Measurements from ENCODE around the gene CDK16.

CDK16 gene

DNA sequence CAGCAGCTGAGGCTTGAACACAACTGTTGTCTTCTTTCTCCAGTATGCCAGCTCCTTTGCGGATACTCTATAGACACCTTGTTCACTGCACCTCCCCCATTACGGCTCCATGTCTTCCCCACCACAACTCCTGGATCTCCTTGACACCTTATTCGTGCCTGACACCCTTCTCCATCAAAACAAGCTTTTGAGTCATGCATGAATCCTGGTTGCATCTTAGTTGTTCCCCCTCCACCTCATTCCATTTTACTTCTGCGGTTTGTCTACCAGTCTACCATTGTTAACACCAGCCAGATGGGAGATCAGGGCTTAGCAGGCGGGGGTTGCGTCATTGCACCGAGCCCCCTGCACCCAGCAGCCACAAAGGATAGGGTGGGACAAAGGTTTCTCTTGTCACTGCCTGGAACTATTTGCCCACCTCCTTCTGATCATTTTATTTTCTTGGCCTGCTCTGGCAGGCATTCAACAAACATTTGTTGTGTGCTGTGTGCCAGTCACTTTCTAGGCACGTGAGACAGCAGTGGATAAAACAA, 2.0 kb upstream of the CDK16 start:
- H3K27ac ChIP-seq: no peak overlapping the region
- no peaks in the 10 kb centered on the region for H3K9me3 ChIP-seq
- no peak for TF ChIP-seq Cebpa-rat (IDR thresholded peaks at IDR 0.05)
- H3K9ac ChIP-seq: no peak overlapping the region
- peaks cover 90% of the 10 kb centered on the region for H4K20me1 ChIP-seq
- H3K4me2 ChIP-seq: peak overlapping the region; percentile 80
- no peak overlapping the region for H3K4me3 ChIP-seq
- H3K27me3 ChIP-seq: 0 out of 2 replicates have a peak, but pooled peaks cover 3% of the 10 kb centered on the region
- peaks cover 62% of the 10 kb centered on the region for H3K36me3 ChIP-seq
- peaks cover 39% of the 10 kb centered on the region for H3K4me1 ChIP-seq

DNA sequence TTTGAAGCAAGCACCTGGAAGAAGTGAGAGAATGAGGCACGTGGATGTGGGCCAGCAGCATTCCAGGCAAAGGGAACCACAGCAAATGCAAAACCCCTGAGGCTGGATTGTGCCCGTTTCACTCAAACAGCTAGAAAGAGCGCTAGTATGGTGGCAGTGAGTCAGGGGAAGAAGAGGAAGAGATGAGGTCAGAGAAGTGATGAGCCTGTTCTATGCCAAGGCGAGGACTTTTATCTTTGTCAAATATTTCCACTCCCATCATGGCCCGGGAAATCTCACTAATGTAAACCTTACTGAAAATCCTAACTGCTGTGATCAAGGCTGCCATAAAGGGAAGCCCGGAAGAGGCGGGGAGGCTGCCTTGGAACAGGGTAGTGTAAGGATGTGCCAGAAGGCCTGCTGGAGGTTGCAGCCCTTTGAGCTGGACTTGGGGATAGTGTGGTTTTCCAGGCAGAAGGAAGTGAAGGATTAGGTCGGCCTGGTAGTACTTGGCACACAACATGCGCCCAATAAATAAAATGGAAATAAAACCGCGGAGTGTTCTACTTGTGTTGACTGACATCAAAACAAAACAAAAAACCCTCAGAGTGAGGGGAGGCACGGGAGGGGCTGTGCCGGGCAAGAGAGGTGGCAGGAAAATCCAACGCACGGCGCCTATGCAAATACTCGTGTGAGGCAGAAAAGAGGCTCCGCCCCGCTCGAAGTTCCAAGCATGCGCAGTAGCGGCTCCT, 1.2 kb upstream of the CDK16 start:
- no peak for TF ChIP-seq Cebpa-rat (IDR thresholded peaks at IDR 0.05)
- Histone ChIP-seq H3K4me1 (peaks cover 42% of the 10 kb centered on the region), H3K4me2 (peak overlapping the region; percentile 80), H3K9ac (peak overlapping the region; percentile 62), H3K36me3 (peaks cover 62% of the 10 kb centered on the region), H3K9me3 (no peaks in the 10 kb centered on the region), H4K20me1 (peaks cover 90% of the 10 kb centered on the region), H3K27me3 (0 out of 2 replicates have a peak, but pooled peaks cover 3% of the 10 kb centered on the region), H3K27ac (peak overlapping the region; percentile 30; the same call in 1 of the 2 replicates), H3K4me3 (peak overlapping the region; percentile 56)

DNA sequence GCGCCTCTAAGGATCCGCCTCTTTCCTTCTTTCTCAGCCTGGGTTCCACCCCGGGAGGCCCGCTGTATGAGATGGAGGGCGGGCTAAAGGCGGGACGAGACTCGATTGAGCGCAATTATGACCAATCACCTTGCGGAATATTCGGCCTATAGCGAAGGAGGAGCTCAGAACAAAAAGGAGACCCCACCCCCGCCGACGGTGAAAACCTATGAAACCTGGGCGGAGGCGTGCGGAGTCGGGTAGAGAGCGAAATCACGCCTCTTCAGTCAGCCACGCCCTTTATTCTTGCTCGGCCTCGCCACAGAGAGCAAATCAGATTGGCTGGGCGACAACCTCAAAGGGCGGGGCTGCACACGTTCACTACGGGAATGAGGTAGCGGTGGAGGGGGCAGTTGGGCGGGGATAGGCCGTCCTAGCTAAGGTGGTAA, 615 bp upstream of the CDK16 start:
- H3K27ac ChIP-seq: peak overlapping the region; percentile 99

DNA sequence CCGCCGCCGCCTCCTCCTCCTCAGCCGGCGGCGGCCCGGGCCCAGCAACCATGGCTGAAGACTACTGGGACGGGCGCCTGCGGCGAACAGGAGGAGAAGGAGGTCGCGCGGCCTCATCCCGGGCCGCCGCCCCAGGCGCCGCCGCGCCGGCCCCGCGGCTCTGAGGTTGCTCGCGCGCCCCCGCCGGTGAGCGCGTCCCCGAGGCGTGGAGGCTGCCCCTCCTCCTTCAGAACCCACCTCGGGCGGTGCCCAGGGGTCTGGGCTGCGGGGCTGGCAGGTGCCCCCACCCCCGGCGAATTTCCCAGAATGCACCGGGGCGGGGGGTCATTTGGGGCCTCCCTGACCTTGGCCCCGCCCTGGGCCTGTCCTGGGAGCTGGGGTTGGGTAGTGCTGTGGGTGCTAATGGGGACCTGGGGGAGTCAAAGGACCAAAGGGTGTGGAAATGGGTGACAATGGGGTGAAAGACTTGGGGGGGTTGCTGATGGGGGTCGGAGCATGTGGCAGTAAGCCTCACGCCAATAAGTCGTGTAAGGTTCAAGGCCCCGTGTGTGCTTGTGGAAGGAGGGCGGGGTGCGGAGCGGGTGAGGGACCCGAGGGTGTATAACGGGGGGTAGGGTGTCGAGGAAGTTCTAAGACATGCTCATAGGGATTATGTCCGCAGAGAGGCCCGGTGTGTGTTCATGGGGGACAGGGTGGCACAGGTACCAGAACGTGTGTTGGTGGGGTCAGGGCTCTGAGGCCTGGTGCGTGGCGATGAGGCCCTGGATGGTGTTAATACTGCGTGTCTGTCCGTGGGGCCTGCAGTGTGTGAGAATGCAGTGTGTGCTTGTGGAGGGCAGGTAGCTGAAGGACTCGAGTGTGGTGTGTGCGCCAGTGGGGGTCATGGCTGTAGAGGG, 687 bp downstream of the CDK16 start:
- Histone ChIP-seq H3K4me3 (peak overlapping the region; percentile 98), H4K20me1 (peaks cover 89% of the 10 kb centered on the region), H3K9me3 (no peaks in the 10 kb centered on the region), H3K27me3 (0 out of 2 replicates have a peak, but pooled peaks cover 8% of the 10 kb centered on the region), H3K9ac (peak overlapping the region; percentile 98), H3K36me3 (peaks cover 59% of the 10 kb centered on the region), H3K4me2 (peak overlapping the region; percentile 97), H3K27ac (peak overlapping the region; percentile 99), H3K4me1 (peaks cover 42% of the 10 kb centered on the region)
- TF ChIP-seq Cebpa-rat (IDR thresholded peaks at IDR 0.05): no peak

More for the DNA sequence above, 615 bp upstream of the CDK16 start:
- Histone ChIP-seq H3K27me3 (0 out of 2 replicates have a peak, but pooled peaks cover 3% of the 10 kb centered on the region), H3K9me3 (no peaks in the 10 kb centered on the region), H3K4me1 (peaks cover 42% of the 10 kb centered on the region), H3K36me3 (peaks cover 59% of the 10 kb centered on the region), H3K4me3 (peak overlapping the region; percentile 98), H3K9ac (peak overlapping the region; percentile 98), H4K20me1 (peaks cover 89% of the 10 kb centered on the region), H3K4me2 (peak overlapping the region; percentile 97)
- no peak for TF ChIP-seq Cebpa-rat (IDR thresholded peaks at IDR 0.05)

DNA sequence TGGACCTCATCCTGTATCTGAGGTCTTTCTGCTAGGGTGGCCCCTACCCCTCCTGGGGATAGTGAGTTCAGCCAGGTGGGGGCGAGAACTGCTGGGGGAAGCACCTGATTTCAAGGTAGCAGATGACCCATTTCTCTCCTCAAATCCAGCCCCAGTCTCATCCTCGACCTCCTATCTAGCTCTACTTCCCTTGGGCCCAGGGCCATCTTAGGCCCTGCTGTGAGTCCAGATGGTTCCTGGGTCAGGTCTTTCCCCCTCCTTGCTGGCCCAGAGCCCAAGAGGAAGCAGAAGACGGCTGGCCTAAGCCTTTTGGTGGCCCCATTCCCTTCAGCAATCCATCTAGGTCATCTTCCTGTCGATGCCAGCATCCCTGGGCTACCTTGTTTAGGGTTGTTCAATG, 3.3 kb downstream of the CDK16 start:
- Histone ChIP-seq H4K20me1 (peaks cover 89% of the 10 kb centered on the region), H3K36me3 (peaks cover 59% of the 10 kb centered on the region), H3K4me1 (peaks cover 35% of the 10 kb centered on the region), H3K9me3 (no peaks in the 10 kb centered on the region), H3K4me3 (no peak overlapping the region), H3K4me2 (0 out of 2 replicates have a peak overlapping the region, but pooled peaks have one; percentile 97), H3K27me3 (0 out of 2 replicates have a peak, but pooled peaks cover 14% of the 10 kb centered on the region), H3K27ac (no peak overlapping the region), H3K9ac (no peak overlapping the region)
- no peak for TF ChIP-seq Cebpa-rat (IDR thresholded peaks at IDR 0.05)

DNA sequence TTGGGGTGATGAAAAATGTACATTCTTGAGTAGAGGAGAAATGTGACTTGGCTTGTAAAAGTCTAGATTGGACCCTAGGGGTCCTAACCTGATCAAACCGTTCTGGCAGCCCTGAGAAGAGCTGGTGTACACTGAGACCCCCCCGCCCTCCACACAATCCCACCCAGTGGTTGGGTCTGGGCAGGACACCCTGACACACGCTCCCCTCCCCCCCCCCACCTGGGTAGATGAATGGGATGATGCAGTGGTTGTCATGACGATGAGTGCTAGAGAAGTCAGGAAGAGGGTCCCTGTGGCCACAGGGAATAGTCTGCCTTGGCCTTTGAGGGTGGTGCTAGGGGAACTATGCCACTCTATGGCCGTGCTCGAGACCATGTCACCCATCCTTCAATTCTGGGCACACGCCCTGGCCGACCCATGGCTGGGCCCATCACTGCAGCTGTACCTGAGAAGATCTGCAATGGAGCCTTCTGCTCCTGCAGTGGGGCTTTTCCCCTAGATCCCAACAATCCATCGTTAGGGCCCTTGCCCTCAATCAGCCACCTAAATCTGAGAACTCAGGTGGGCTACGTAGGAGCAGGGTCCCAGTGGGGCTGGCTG, 4.4 kb downstream of the CDK16 start:
- no peak overlapping the region for H3K4me3 ChIP-seq
- no peaks in the 10 kb centered on the region for H3K9me3 ChIP-seq
- H3K4me2 ChIP-seq: no peak overlapping the region
- peaks cover 70% of the 10 kb centered on the region for H3K36me3 ChIP-seq
- H3K9ac ChIP-seq: no peak overlapping the region
- H3K4me1 ChIP-seq: peaks cover 28% of the 10 kb centered on the region
- H3K27ac ChIP-seq: no peak overlapping the region
- peaks cover 90% of the 10 kb centered on the region for H4K20me1 ChIP-seq
- H3K27me3 ChIP-seq: 0 out of 2 replicates have a peak, but pooled peaks cover 14% of the 10 kb centered on the region
- no peak for TF ChIP-seq Cebpa-rat (IDR thresholded peaks at IDR 0.05)

DNA sequence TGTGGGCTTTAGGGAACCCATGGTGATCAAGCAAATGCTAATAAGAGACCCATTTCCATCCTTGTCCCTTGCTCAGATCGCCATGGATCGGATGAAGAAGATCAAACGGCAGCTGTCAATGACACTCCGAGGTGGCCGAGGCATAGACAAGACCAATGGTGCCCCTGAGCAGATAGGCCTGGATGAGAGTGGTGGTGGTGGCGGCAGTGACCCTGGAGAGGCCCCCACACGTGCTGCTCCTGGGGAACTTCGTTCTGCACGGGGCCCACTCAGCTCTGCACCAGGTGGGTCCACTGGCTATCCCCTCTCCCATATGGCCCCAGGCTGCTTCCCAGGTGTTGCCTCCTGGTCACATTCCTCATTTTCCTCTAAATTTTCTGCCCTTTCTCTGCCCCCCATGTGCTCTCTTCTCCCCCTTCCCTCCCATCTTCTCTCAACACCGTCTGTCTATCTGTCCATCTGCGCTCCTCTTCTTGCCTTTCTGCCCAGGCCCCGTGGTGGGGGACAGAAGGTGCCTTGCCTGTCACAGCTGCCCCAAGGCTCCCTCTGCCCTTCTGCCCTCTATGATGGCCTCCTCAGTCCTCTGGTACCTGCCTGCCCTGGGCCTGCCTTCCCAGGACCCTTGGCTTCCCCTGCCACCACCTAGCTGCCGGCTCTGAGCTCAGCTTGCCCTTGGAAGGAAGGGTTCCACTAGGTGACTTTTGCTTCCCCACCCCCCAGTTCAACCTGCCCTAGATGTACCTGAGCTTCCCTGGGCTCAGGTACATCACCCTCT, 5.2 kb downstream of the CDK16 start:
- peaks cover 78% of the 10 kb centered on the region for H3K36me3 ChIP-seq
- TF ChIP-seq Cebpa-rat (IDR thresholded peaks at IDR 0.05): no peak
- no peaks in the 10 kb centered on the region for H3K9me3 ChIP-seq

DNA sequence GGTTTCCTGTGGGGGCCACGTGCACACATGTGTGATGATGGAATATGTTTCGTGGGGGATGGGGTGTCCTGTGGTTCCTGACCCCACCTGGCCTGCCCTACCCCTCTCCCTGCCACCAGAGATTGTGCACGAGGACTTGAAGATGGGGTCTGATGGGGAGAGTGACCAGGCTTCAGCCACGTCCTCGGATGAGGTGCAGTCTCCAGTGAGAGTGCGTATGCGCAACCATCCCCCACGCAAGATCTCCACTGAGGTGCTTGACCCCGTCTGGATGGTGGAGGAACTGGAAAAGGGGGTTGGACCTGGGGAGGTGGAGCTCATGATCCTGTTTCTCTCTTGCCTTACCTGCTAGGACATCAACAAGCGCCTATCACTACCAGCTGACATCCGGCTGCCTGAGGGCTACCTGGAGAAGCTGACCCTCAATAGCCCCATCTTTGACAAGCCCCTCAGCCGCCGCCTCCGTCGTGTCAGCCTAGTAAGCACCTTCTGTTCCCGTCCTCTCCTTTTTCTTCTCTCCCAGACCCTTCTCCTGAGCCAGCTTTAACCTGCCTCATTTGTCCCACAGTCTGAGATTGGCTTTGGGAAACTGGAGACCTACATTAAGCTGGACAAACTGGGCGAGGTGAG, 5.9 kb downstream of the CDK16 start:
- Histone ChIP-seq H3K36me3 (peaks cover 85% of the 10 kb centered on the region), H3K9me3 (no peaks in the 10 kb centered on the region), H3K27me3 (0 out of 2 replicates have a peak, but pooled peaks cover 14% of the 10 kb centered on the region), H3K27ac (no peak overlapping the region), H4K20me1 (peaks cover 95% of the 10 kb centered on the region), H3K9ac (no peak overlapping the region), H3K4me1 (peaks cover 24% of the 10 kb centered on the region), H3K4me2 (no peak overlapping the region), H3K4me3 (no peak overlapping the region)
- no peak for TF ChIP-seq Cebpa-rat (IDR thresholded peaks at IDR 0.05)

More for the DNA sequence above, 5.2 kb downstream of the CDK16 start:
- Histone ChIP-seq H3K4me1 (peaks cover 28% of the 10 kb centered on the region), H3K27ac (no peak overlapping the region), H3K27me3 (0 out of 2 replicates have a peak, but pooled peaks cover 14% of the 10 kb centered on the region), H3K4me3 (no peak overlapping the region), H4K20me1 (peaks cover 95% of the 10 kb centered on the region), H3K9ac (no peak overlapping the region), H3K4me2 (no peak overlapping the region)
